ENCODE data around the gene TBC1D1.

DNA sequence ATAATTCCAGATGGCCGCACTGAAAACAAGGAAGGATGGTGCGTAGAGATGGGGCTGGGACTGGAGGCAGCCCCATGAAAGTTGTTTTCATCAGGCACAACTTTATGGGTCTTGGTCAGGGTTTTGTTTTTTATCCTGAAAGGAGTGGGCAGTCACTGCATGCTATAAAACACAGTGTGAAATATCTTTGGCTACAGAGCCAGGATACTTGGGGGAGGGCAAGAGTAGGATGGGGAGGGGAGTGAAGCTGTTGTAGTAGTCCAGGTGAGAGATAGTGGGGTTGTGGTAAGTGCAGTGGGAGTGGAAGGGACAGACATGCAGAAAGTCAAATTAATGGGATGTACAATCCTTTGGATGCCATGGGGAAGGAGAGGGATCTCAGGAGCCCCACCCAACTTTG lies 125.8 kb downstream of the TBC1D1 start:
- TF ChIP-seq, protein P1, sequence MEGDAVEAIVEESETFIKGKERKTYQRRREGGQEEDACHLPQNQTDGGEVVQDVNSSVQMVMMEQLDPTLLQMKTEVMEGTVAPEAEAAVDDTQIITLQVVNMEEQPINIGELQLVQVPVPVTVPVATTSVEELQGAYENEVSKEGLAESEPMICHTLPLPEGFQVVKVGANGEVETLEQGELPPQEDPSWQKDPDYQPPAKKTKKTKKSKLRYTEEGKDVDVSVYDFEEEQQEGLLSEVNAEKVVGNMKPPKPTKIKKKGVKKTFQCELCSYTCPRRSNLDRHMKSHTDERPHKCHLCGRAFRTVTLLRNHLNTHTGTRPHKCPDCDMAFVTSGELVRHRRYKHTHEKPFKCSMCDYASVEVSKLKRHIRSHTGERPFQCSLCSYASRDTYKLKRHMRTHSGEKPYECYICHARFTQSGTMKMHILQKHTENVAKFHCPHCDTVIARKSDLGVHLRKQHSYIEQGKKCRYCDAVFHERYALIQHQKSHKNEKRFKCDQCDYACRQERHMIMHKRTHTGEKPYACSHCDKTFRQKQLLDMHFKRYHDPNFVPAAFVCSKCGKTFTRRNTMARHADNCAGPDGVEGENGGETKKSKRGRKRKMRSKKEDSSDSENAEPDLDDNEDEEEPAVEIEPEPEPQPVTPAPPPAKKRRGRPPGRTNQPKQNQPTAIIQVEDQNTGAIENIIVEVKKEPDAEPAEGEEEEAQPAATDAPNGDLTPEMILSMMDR (conservative IDR thresholded peaks at IDR 0.05), result no peak
- no peak for TF ChIP-seq EZH2 (IDR thresholded peaks at IDR 0.05; ENCODE audit: low read depth)

All from PC-9 (cell line).